NK-92 treated with Interleukin-12 subunit alpha and Interleukin-12 subunit beta, amount 100 ng/mL, for 24 hours (cell line): Measurements from ENCODE around the gene TREML4.
"Not testable (repeated sequence)": the region's sequence is repeated elsewhere in the genome, so short reads cannot be mapped to it uniquely, and the experiment has no call there.

ENCODE experiments used
- DNase-seq: peaks from one replicate; lab custom pipeline; 2025; lab: John Stamatoyannopoulos, UW

TREML4 gene

GRCh38 chr6:41204156-41204555, 24.0 kb upstream of the TREML4 start:
- no peak for DNase-seq

- no peak for DNase-seq
Observed at GRCh38 chr6:41208439-41209106, 19.6 kb upstream of the TREML4 start.

GRCh38 chr6:41209547-41210320, 18.4 kb upstream of the TREML4 start:
- DNase-seq, result no peak

- no peak for DNase-seq
Observed at GRCh38 chr6:41214559-41215238, 13.4 kb upstream of the TREML4 start.

GRCh38 chr6:41215777-41216176, 12.4 kb upstream of the TREML4 start:
- DNase-seq, result no peak

GRCh38 chr6:41216616-41217015, 11.5 kb upstream of the TREML4 start:
- DNase-seq, result no peak

- DNase-seq, result no peak
Observed at GRCh38 chr6:41222045-41222444, 6.1 kb upstream of the TREML4 start.

- DNase-seq, result no peak
Observed at GRCh38 chr6:41222513-41222912, 5.6 kb upstream of the TREML4 start.

- DNase-seq, result no peak
Observed at GRCh38 chr6:41224800-41225199, 3.3 kb upstream of the TREML4 start.

GRCh38 chr6:41226752-41227151, 1.4 kb upstream of the TREML4 start:
- no peak for DNase-seq

GRCh38 chr6:41228616-41229015, 467 bp downstream of the TREML4 start:
- no peak for DNase-seq

- no peak for DNase-seq
Observed at GRCh38 chr6:41229721-41230120, 1.6 kb downstream of the TREML4 start.

- DNase-seq, result no peak
Observed at GRCh38 chr6:41231246-41231645, 3.1 kb downstream of the TREML4 start.

GRCh38 chr6:41232667-41233066, 4.5 kb downstream of the TREML4 start:
- no peak for DNase-seq

GRCh38 chr6:41236276-41236675, 8.1 kb downstream of the TREML4 start:
- DNase-seq, result no peak

- no peak for DNase-seq
Observed at GRCh38 chr6:41237128-41237527, 9.0 kb downstream of the TREML4 start.

GRCh38 chr6:41239467-41240159, 11.5 kb downstream of the TREML4 start:
- DNase-seq, result no peak

GRCh38 chr6:41246529-41246928, 18.4 kb downstream of the TREML4 start:
- DNase-seq, result not testable (repeated sequence)

- DNase-seq, result no peak
Observed at GRCh38 chr6:41247288-41247865, 19.2 kb downstream of the TREML4 start.

- DNase-seq, result no peak
Observed at GRCh38 chr6:41247882-41248705, 19.9 kb downstream of the TREML4 start.
